Glomerular visceral epithelial cell (primary cell): ENCODE data around the gene ZNF728.
"Not testable (repeated sequence)": the region's sequence is repeated elsewhere in the genome, so short reads cannot be mapped to it uniquely, and the experiment has no call there.

ENCODE experiments used
- DNase-seq: peaks from one replicate; pipeline ENCODE4 v3.0.0-alpha.2; 2016; ENCODE audit errors: extremely low spot score

Gene ZNF728

DNA sequence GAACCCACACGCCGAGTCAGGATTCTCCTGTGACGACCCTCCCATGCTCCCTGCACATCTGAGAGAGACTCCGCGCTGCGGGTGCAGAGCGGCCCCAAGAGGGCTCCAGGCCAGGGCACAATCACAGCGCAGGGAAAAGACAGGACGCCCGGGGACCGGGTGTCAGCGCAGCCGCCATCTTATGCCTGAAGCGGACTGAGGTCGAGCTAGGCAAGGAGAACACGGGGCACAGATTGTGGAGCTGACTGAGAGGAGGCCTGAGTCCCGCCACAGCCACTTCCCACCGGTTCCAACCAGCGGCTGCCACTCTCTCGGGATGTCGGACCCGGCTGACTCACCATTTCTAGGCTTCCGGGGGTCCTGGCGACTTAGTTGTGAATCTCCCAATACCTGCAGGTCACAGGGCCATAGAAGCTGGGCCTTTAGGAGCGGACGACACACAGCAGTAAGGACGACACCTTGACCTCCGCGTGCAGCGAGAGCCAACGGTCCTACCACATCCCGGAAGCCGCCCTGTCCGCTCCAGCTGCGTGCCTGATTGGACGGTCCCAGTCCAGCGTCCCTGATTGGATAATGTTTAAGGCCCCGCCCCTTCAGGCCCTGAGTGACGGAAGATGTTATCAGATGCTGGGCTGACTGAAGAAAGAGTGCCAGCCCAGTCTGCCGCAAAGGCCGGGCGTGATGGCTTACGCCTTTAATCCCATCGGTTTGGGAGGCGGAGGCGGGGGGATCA, at the start of gene ZNF728:
ZNF728 (minus strand) TSS at position 487 of the 733 bp plus-strand sequence; CDS start at position 341, 146 bp downstream.
- DNase-seq, result no peak

DNA sequence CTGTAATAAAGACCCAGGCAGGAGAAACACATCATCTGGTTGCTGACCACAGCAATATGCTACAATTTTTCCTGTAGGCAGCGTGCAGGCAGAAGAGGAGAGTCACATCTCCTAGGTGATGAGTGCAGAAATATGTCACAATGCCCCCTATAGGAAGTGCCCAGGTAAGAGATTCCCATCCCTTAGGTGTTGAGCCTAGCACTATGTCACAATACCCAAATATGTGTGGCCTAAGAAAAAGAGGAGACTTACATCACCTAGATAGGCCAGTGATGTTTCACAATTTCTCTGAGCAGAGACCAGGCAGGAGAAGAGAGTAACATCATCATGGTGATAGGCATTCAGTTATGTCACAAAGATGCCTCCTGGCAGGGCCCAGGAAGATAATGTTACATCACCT, 49.4 kb upstream of the ZNF728 start:
- DNase-seq, result no peak

DNA sequence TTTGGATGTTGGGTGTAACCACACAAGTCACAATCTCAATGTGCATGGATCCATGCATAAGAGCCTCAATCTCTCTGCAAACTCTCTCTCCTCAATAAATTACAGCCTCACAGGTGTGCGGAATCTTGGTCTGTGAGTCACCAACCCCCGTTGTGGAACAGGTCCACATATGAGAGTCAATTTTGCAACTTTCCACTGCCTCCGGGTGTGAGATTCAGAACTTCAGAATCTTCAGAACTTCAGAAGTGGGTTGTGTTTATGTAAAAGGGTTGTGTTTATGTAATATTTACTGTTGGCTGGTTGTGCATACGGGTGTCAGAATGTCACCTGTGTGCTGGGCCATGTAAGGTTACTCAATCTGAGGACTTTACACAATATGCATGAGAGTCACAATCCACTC, 46.3 kb upstream of the ZNF728 start:
- DNase-seq, result no peak

DNA sequence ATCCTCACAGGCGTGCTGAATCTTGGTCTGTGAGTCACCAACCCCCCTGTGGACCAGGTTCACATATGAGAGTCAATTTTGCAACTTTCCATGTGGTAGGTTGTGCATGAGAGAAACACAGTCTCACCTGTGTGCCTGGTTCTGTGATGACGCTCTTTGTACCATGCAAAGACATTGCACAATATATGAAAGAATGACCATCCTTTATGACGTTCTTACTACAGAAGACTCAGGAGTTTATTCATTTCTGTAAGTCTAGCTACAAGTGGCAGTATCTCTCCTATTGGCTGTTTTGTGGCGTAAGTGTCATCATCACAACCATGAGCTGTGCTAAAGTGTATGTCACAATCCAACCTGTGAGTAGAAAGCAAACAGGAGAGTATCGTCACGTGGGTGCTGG, 43.8 kb upstream of the ZNF728 start:
- DNase-seq, result no peak

DNA sequence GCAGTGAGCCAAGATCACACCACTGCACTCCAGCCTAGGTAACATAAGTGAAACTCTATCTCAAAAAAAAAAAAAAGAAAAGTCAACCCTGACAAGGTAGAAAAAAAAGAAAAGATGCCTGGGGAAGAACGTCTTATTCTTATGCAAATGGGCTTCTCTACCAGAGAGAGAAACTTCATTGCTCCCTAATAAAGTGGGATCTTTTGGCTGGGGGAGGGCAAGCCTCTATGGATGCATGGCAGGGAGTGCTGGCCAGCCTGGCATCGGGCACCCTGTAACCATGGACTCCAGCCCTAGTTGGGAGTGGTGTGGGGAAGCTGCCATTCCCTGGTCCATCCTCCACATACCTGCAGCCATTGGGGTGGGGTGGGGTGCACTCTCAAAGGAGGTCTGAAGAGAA, 30.7 kb upstream of the ZNF728 start:
- DNase-seq, result no peak

DNA sequence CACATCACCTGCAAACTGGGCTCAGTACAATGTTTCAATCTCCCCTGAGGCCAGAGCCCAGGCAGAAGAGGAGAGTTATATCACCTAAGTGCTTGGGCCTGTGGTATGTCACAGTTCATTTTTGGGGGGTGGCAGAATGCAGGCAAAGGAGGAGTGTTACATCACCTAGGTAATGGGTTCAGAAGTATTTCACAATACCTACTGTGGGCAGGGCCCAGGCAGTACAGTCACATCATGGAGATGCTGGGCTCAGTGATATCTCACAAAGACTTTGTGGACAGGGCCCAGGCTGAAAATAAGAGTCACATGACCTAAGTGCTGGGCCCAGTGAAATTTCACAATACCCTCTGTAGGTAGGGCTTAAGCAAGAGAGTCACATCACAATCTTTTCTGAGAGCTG, 12.7 kb upstream of the ZNF728 start:
- DNase-seq, result no peak

DNA sequence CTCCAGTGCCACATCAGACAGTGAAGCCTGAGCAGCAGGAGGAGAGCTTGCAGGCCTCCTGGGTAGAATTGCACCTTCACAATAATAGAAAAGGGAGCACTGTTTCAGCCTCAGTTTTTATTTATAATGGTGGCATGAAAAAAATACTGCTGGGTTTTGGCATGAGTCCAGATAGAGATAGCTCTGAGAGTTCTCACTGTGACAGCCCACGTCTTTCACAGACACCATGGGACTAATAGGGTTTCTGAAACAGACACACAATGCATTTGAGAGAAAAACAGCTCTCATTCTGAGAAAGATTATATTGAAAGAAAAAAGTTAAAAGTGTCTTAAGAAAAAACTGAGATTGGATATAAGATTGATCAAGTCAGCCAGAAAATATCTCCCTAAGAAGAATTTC, 8.0 kb downstream of the ZNF728 start:
- not testable (repeated sequence) for DNase-seq

DNA sequence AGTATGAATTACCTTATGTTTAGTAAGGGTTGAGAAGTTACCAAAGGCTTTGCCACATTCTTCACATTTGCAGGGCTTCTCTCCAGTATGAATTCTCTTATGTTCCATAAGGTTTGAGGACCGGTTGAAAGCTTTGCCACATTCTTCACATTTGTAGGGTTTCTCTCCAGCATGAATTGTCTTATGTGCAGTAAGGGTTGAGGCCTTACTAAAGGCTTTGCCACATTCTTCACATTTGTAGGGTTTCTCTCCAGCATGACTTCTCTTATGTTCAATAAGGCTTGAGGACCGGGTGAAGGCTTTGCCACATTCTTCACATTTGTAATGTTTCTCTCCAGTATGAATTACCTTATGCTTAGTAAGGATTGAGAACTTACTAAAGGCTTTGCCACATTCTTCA, 26.7 kb downstream of the ZNF728 start:
- no peak for DNase-seq

DNA sequence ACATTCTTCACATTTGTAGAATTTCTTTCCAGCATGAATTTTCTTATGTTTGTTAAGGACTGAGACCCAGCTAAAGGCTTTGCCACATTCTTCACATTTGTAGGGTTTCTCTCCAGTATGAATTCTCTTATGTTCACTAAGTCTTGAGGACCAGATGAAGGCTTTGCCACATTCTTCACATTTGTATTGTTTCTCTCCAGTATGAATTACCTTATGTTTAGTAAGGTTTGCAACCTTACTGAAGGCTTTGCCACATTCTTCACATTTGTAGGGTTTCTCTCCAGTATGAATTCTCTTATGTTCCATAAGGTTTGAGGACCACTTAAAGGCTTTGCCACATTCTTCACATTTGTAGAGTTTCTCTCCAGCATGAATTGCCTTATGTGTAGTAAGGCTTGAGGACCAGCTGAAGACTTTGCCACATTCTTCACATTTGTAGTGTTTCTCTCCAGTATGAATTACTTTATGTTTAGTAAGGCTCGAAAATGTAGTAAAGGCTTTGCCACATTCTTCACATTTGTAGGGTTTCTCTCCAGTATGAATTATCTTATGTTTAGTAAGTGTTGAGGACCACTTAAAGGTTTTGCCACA, 27.3 kb downstream of the ZNF728 start:
- not testable (repeated sequence) for DNase-seq

DNA sequence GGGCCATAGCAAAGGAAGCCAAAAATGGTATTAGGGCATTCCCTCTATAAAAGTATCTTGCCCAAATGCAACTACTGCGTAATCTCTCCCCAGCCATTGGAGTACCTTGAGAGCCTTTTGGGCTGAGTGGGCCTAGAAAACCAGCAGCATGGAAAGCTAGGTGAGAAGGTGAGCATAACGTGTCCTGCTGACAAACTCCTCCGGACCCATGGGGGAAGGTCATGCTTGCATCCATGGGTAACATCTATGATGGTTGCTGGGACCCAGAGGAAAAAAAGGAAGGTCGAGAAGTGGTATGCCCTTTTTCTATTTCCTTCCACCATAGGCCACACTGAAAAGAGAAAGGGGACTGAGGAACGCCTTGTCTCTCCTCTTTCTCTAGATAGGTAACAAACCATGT, 57.4 kb downstream of the ZNF728 start:
- DNase-seq, result no peak

DNA sequence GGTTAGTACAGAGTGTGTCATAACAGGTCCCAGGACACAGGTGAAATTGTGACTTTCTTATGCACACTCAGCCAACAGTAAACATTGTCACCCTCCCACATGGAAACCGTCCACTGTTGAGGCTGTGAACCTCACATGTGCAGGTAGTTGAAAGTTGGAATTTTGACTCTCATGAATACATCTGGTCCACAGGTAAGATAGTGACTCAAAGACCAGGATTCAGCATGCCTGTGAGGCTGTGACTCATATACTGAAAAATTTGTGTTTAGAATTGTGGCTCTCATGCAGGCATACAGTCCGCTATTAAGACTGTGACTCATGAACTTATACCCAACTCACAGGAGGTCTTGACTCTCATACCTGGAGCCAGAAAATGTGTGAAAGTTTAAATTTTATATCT, 67.8 kb downstream of the ZNF728 start:
- DNase-seq, result no peak

DNA sequence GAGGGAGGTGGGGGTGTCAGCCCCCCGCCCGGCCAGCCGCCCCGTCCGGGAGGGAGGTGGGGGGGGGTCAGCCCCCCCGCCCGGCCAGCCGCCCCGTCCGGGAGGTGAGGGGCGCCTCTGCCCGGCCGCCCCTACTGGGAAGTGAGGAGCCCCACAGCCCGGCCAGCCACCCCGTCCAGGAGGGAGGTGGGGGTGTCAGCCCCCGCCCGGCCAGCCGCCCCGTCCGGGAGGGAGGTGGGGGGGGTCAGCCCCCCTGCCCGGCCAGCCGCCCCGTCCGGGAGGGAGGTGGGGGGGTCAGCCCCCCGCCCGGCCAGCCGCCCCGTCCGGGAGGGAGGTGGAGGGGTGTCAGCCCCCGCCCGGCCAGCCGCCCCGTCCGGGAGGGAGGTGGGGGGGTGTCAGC, 75.4 kb downstream of the ZNF728 start:
- DNase-seq, result not testable (repeated sequence)

DNA sequence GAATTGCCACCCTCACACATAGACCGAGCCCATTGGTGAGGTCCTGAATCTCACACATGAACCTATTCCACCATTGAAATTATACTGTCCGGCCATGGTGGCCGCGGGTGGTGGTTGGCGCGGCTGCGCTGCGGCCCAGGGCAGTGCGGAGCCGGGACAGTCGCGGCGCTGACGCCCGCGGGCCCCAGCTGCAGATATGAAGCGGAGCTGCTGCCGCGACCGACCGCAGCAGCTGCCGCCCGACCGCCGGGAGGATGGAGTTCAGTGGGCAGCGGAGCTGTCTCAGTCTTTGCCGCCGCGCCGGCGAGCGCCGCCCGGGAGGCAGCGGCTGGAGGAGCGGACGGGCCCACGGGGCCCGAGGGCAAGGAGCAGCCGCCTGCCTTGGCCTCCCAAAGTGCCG, 77.8 kb downstream of the ZNF728 start:
- not testable (repeated sequence) for DNase-seq
